ENCODE data around the gene ABTB1. TPM values are rescaled to one million over a fixed set of nuclear protein-coding genes. Genes with fewer than 3 reads are reported as not detected.

Gene ABTB1
- total RNA-seq, 1 donor from 2014 or later, result 42.0 TPM

DNA sequence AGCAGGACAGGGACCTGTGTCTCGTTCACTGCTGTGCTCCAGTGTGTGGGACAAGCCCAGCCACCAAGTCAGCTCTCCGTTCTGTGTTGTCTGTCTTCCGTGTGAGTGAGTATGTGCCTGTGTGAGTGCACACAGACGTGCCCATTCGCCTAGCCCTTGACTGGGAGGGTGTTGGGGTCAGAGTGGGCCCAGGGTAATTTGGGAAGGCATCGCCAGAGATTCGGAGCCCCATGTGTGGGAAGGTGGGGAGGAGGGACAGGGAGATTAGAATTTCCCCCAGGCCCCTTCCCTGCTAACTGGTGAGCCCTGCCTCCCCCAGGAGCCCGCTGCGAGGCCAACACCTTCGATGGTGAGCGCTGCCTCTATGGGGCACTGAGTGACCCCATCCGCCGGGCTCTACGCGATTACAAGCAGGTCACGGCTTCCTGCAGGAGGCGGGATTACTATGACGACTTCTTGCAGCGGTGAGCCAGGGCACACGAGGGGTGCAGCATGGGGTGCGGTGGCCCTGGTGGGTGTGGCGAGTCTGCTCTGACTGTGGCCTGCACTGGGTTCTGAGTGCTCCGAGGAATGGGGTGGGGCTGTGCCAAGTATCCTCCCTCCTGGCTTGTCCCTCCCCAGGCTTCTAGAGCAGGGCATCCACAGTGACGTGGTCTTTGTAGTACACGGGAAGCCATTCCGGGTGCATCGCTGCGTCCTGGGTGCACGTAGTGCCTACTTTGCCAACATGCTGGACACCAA is 3.1 kb downstream of the ABTB1 start:
- Mint-ChIP-seq H3K9me3 (no peaks in the 10 kb centered on the region), H3K4me1 (peaks cover 20% of the 10 kb centered on the region), H3K27me3 (no peaks in the 10 kb centered on the region), H3K4me3 (no peak overlapping the region), H3K36me3 (ENCODE audit: low read depth) (peaks cover 39% of the 10 kb centered on the region), H3K27ac (peak overlapping the region; percentile 2)
- ATAC-seq (ENCODE audit: low read depth) (no peak), DNase-seq (peak; percentile 12)
- TF ChIP-seq, protein P1, sequence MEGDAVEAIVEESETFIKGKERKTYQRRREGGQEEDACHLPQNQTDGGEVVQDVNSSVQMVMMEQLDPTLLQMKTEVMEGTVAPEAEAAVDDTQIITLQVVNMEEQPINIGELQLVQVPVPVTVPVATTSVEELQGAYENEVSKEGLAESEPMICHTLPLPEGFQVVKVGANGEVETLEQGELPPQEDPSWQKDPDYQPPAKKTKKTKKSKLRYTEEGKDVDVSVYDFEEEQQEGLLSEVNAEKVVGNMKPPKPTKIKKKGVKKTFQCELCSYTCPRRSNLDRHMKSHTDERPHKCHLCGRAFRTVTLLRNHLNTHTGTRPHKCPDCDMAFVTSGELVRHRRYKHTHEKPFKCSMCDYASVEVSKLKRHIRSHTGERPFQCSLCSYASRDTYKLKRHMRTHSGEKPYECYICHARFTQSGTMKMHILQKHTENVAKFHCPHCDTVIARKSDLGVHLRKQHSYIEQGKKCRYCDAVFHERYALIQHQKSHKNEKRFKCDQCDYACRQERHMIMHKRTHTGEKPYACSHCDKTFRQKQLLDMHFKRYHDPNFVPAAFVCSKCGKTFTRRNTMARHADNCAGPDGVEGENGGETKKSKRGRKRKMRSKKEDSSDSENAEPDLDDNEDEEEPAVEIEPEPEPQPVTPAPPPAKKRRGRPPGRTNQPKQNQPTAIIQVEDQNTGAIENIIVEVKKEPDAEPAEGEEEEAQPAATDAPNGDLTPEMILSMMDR (IDR thresholded peaks at IDR 0.05), result no peak
- CTCF ChIA-PET, result no interaction called here
- intact Hi-C loops (cut with micrococcal nuclease), result no loop called here
- POLR2A ChIA-PET, result interaction anchor here (0.7 kb wide), 1 partner anchor 21 kb away, joined by 8 read pairs; no protein-coding TSS in a partner anchor

DNA sequence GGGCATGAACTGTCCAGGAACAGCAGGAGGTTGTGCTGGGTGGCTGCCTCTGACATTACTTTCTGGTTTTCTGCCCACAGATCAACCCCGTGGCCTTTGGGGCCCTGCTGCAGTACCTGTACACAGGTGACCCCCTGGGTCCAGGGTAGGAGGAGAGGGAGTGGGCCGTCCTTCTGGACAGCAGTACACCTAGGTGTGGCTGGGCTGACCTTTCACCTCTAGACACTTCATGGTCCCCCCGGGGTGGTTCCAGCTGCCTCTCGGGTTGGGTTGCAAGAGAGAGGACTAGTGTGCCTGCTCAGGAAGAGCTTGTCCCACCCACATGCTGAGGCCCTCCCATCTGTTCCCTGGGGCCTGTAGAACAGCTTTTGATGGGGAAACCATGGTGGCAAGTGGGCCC is 3.7 kb downstream of the ABTB1 start:
- ATAC-seq (ENCODE audit: low read depth) (no peak), DNase-seq (peak; percentile 11)
- no peak overlapping the region for H3K27ac Mint-ChIP-seq
- CTCF ChIA-PET, result no interaction called here
- H3K9me3 Mint-ChIP-seq, result no peaks in the 10 kb centered on the region
- POLR2A ChIA-PET, result no interaction called here
- H3K4me3 Mint-ChIP-seq, result no peak overlapping the region
- H3K27me3 Mint-ChIP-seq, result no peaks in the 10 kb centered on the region
- H3K36me3 Mint-ChIP-seq (ENCODE audit: low read depth), result peaks cover 39% of the 10 kb centered on the region
- TF ChIP-seq, protein P1 (IDR thresholded peaks at IDR 0.05), result no peak
- intact Hi-C loops (cut with micrococcal nuclease), result no loop called here
- H3K4me1 Mint-ChIP-seq, result peaks cover 22% of the 10 kb centered on the region

DNA sequence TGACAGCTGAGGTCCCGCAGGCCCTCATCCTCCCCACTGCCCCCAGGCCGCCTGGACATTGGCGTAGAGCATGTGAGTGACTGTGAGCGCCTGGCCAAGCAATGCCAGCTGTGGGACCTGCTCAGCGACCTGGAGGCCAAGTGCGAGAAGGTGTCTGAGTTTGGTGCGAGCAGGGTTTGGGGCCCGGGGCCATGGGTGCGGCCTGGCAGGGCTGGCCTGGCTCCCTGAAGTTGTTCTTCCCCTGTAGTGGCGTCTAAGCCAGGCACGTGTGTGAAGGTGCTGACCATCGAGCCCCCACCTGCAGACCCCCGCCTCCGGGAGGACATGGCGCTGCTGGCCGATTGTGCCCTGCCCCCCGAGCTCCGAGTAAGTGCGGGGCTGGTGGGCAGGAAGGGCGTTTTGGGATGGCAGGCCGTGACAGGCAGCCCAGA is 4.2 kb downstream of the ABTB1 start:
- CTCF ChIA-PET, result no interaction called here
- ATAC-seq (ENCODE audit: low read depth), result no peak
- Mint-ChIP-seq H3K9me3 (no peaks in the 10 kb centered on the region), H3K4me3 (no peak overlapping the region), H3K4me1 (peaks cover 25% of the 10 kb centered on the region), H3K27ac (no peak overlapping the region), H3K36me3 (ENCODE audit: low read depth) (peaks cover 37% of the 10 kb centered on the region), H3K27me3 (no peaks in the 10 kb centered on the region)
- intact Hi-C loops (cut with micrococcal nuclease), result no loop called here
- POLR2A ChIA-PET, result no interaction called here
- TF ChIP-seq, protein P1 (IDR thresholded peaks at IDR 0.05), result no peak
- peak; percentile 11 for DNase-seq

DNA sequence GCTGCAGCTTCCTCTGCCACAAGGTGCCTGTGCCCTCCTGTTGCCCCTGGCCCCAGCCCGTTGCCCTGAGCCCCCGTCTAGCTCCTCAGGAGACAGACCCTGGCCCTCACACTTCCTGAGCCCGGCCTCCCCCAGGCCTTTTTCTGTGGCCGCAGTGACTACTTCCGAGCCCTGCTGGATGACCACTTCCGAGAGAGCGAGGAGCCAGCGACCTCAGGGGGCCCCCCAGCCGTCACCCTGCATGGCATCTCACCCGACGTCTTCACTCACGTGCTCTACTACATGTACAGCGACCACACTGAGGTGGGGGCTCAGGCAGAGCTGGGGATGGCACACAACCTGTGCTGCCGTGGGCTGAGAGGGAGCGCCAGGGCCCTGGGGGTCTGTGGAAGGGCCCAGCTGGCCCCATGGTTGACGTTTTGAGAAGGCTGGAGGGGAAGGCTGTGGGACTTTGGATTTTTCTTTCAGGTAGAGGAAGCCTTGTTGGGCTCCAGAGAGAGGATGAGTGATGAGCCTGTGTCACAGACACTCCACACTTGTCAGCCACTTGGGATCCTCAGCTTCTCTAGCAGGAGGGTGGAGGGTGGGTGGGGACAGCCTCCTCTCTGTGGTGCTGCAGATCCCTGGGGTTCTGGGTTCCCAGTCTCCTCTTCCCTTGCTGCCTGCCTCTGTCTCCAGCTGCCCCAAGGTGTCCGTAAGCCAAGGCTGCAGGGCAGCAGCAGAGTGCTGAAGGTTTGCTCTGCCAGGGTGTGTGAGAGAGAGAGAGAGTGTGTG is 5.0 kb downstream of the ABTB1 start:
- CTCF ChIA-PET, result no interaction called here
- Mint-ChIP-seq H3K27ac (no peak overlapping the region), H3K4me1 (peaks cover 32% of the 10 kb centered on the region), H3K36me3 (ENCODE audit: low read depth) (peaks cover 34% of the 10 kb centered on the region), H3K9me3 (no peaks in the 10 kb centered on the region), H3K27me3 (no peaks in the 10 kb centered on the region), H3K4me3 (no peak overlapping the region)
- TF ChIP-seq, protein P1 (IDR thresholded peaks at IDR 0.05), result no peak
- intact Hi-C loops (cut with micrococcal nuclease), result no loop called here
- DNase-seq (peak; percentile 11), ATAC-seq (ENCODE audit: low read depth) (no peak)
- POLR2A ChIA-PET, result no interaction called here

DNA sequence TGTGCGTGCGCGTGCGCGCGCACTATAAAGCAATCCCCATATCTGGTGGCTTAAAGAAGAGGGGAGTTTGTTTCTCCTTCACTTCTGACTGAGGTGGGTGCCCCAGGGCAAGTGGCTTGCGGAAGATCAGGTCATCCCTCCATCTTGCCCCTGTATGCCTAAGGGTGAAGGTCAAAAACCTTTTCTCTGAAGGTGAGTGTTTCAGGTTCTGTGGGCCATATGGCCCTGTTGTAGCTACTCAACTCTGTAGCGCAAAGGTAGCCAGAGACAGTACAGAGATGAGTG is 5.5 kb downstream of the ABTB1 start:
- POLR2A ChIA-PET, result no interaction called here
- Mint-ChIP-seq H3K36me3 (ENCODE audit: low read depth) (peaks cover 34% of the 10 kb centered on the region), H3K4me1 (peaks cover 32% of the 10 kb centered on the region), H3K27me3 (no peaks in the 10 kb centered on the region), H3K27ac (no peak overlapping the region), H3K4me3 (no peak overlapping the region), H3K9me3 (no peaks in the 10 kb centered on the region)
- CTCF ChIA-PET, result interaction anchor here (1.0 kb wide), 1 partner anchor 26 kb away, joined by 3 read pairs; no protein-coding TSS in a partner anchor
- DNase-seq (peak; percentile 4), ATAC-seq (ENCODE audit: low read depth) (no peak)
- TF ChIP-seq, protein P1 (IDR thresholded peaks at IDR 0.05), result no peak
- intact Hi-C loops (cut with micrococcal nuclease), result no loop called here

All from activated B cell treated with CpG ODN at 0.5 μM for 24 hours (primary cell).